Mesendoderm (in vitro differentiated cells): ENCODE results near the gene NPAS3.

Experiments used
- DNase-seq: peaks from one replicate; pipeline ENCODE4 v3.0.0; 2013
- H2AK5ac ChIP-seq: 2 replicates; pipeline ENCODE4 v1.6.1; 2013; ENCODE audit warnings: low read length, inconsistent platforms
- H2BK120ac ChIP-seq: 2 replicates; pipeline ENCODE4 v1.6.1; 2013; ENCODE audit warnings: low read depth, mild to moderate bottlenecking, low read length, moderate library complexity, mixed read lengths
- H2BK15ac ChIP-seq: replicated peaks from 2 replicates; pipeline ENCODE4 v1.6.1; 2013; ENCODE audit warnings: low read depth, mild to moderate bottlenecking, moderate library complexity
- H2BK5ac ChIP-seq: 2 replicates; pipeline ENCODE4 v1.6.1; 2013; ENCODE audit warnings: low read length, inconsistent platforms
- H3K18ac ChIP-seq: 2 replicates; pipeline ENCODE4 v1.6.1; 2013; ENCODE audit warnings: mild to moderate bottlenecking, low read length, mixed read lengths
- H3K23ac ChIP-seq: one replicate; pipeline ENCODE4 v1.6.1; 2013; ENCODE audit warnings: low read length
- H3K27ac ChIP-seq: 2 replicates; pipeline ENCODE4 v1.5.1; 2013; ENCODE audit warnings: low read depth, mild to moderate bottlenecking, inconsistent platforms, low read length, moderate library complexity
- H3K27me3 ChIP-seq: 2 replicates; pipeline ENCODE4 v1.6.1; 2013; ENCODE audit warnings: low read length, control low read depth, mild to moderate bottlenecking, inconsistent platforms; ENCODE audit not compliant: insufficient read depth, poor library complexity
- H3K36me3 ChIP-seq: 2 replicates; pipeline ENCODE4 v1.6.1; 2013; ENCODE audit warnings: low read length, inconsistent platforms; ENCODE audit not compliant: control insufficient read depth, insufficient read depth
- H3K4ac ChIP-seq: one replicate; pipeline ENCODE4 v1.6.1; 2013; ENCODE audit warnings: low read depth, mild to moderate bottlenecking, low read length, moderate library complexity
- H3K4me1 ChIP-seq: 2 replicates; pipeline ENCODE4 v1.6.1; 2013; ENCODE audit warnings: low read depth, low read length, inconsistent platforms; ENCODE audit not compliant: control insufficient read depth
- H3K4me2 ChIP-seq: 2 replicates; pipeline ENCODE4 v1.6.1; 2013; ENCODE audit warnings: low read length
- H3K4me3 ChIP-seq: 2 replicates; pipeline ENCODE4 v1.5.1; 2013; ENCODE audit warnings: mild to moderate bottlenecking, low read length
- H3K56ac ChIP-seq: one replicate; pipeline ENCODE4 v1.6.1; 2013; ENCODE audit warnings: low read length
- H3K79me1 ChIP-seq: 2 replicates; pipeline ENCODE4 v1.6.1; 2013; ENCODE audit warnings: low read length, inconsistent platforms
- H3K79me2 ChIP-seq: 2 replicates; pipeline ENCODE4 v1.6.1; 2013; ENCODE audit warnings: mild to moderate bottlenecking, low read length; ENCODE audit not compliant: control insufficient read depth, insufficient read depth
- H3K9ac ChIP-seq: 2 replicates; pipeline ENCODE4 v1.6.1; 2013; ENCODE audit warnings: low read length, inconsistent platforms
- H4K5ac ChIP-seq: one replicate; pipeline ENCODE4 v1.6.1; 2013; ENCODE audit warnings: low read length
- H4K8ac ChIP-seq: one replicate; pipeline ENCODE4 v1.6.1; 2013; ENCODE audit warnings: low read depth, mild to moderate bottlenecking, control low read depth, low read length, moderate library complexity
- WGBS: extraction: QIAGEN DNeasy Blood & Tissue Kit; methylation state at CpG from one replicate; pipeline ENCODE4 v1.1.7; 2013; ENCODE audit warnings: low lambda C conversion rate, missing lambda C conversion rate; ENCODE audit not compliant: insufficient coverage; ENCODE audit errors: extremely low coverage; 5-methylcytosine and 5-hydroxymethylcytosine counted together

Gene NPAS3

DNA sequence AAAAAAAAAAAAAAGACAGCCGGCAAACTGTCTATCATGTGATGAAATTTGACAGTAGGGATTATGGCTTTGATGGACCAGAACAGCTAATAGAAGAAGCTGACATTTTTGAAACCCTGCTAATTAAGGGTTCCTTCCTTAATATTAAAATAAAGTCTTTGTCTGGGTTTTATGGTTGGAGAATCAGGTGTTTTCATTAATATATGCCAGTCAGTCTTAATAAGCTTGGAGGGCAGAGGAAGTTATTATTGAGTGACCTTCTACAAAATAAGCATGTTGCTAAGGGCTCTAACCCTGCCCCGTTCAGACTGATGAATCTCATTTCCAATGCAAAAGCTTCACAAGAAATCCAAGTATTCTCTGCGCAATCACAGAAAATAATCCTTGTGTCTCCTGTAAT is 722.4 kb downstream of the NPAS3 start:
- Histone ChIP-seq H3K56ac (no peak overlapping the region), H3K9ac (no peak overlapping the region), H3K79me1 (no peaks in the 10 kb centered on the region), H3K4me1 (no peaks in the 10 kb centered on the region), H3K4ac (no peak overlapping the region), H2BK5ac (no peak overlapping the region), H3K23ac (no peak overlapping the region), H4K8ac (no peak overlapping the region), H2BK120ac (no peak overlapping the region), H2AK5ac (no peak overlapping the region), H3K27ac (no peak overlapping the region), H2BK15ac (no peak overlapping the region), H3K4me2 (no peak overlapping the region), H3K79me2 (no peaks in the 10 kb centered on the region), H3K36me3 (no peaks in the 10 kb centered on the region), H3K4me3 (no peak overlapping the region), H3K18ac (no peak overlapping the region), H3K27me3 (no peaks in the 10 kb centered on the region), H4K5ac (no peak overlapping the region)
- WGBS = no CpG with 5 or more reads among the region's 3 CpGs
- no peak for DNase-seq

GRCh38 chr14:33668066-33668465 is 729.4 kb downstream of the NPAS3 start:
- no peak overlapping the region for H2BK5ac ChIP-seq
- H3K9ac ChIP-seq = no peak overlapping the region
- H3K4me1 ChIP-seq = no peaks in the 10 kb centered on the region
- no peak overlapping the region for H3K27ac ChIP-seq
- no CpG with 5 or more reads among the region's 4 CpGs for whole genome bisulfite sequencing
- H3K4me2 ChIP-seq = no peak overlapping the region
- H3K79me2 ChIP-seq = no peaks in the 10 kb centered on the region
- no peak overlapping the region for H2BK120ac ChIP-seq
- no peak overlapping the region for H4K5ac ChIP-seq
- H3K79me1 ChIP-seq = no peaks in the 10 kb centered on the region
- H3K23ac ChIP-seq = no peak overlapping the region
- H2BK15ac ChIP-seq = no peak overlapping the region
- H3K36me3 ChIP-seq = no peaks in the 10 kb centered on the region
- no peaks in the 10 kb centered on the region for H3K27me3 ChIP-seq
- H4K8ac ChIP-seq = no peak overlapping the region
- no peak for DNase-seq
- no peak overlapping the region for H3K4me3 ChIP-seq
- no peak overlapping the region for H3K56ac ChIP-seq
- H3K4ac ChIP-seq = no peak overlapping the region
- H3K18ac ChIP-seq = no peak overlapping the region
- no peak overlapping the region for H2AK5ac ChIP-seq

GRCh38 chr14:33669111-33669510 is 730.4 kb downstream of the NPAS3 start:
- H3K27ac ChIP-seq = no peak overlapping the region
- no CpG with 5 or more reads among the region's 2 CpGs for WGBS

DNA sequence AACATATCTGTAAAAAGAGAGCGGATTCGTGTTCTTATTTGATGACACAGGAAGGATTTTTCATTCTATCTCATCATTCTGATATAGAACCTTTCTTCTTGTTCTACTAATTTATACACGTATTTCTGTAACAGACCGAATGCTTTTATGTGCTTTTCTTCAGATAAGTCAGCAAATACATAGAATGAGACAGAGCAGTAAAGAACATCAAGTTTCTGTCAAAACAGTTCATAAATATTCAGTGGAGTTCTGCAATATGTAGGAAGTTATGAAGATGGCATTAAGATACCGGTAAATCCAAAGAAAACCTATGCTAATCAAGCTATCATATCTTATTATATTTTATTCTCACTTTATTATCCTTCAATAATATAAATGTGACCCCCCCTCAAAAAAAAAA is 731.6 kb downstream of the NPAS3 start:
- Histone ChIP-seq H3K4me1 (no peaks in the 10 kb centered on the region), H4K8ac (no peak overlapping the region), H2AK5ac (no peak overlapping the region), H4K5ac (no peak overlapping the region), H2BK15ac (no peak overlapping the region), H3K4ac (no peak overlapping the region), H3K9ac (no peak overlapping the region), H3K4me2 (no peak overlapping the region), H3K79me1 (no peaks in the 10 kb centered on the region), H3K56ac (no peak overlapping the region), H3K4me3 (no peak overlapping the region), H2BK120ac (no peak overlapping the region), H2BK5ac (no peak overlapping the region), H3K18ac (no peak overlapping the region), H3K79me2 (no peaks in the 10 kb centered on the region), H3K27ac (no peak overlapping the region), H3K27me3 (no peaks in the 10 kb centered on the region), H3K36me3 (no peaks in the 10 kb centered on the region), H3K23ac (no peak overlapping the region)
- no CpG with 5 or more reads among the region's 5 CpGs for WGBS
- no peak for DNase-seq

More at GRCh38 chr14:33669111-33669510, 730.4 kb downstream of the NPAS3 start:
- Histone ChIP-seq H2AK5ac (no peak overlapping the region), H3K18ac (no peak overlapping the region), H3K79me1 (no peaks in the 10 kb centered on the region), H2BK15ac (no peak overlapping the region), H2BK120ac (no peak overlapping the region), H3K56ac (no peak overlapping the region), H3K4me2 (no peak overlapping the region), H3K23ac (no peak overlapping the region), H3K36me3 (no peaks in the 10 kb centered on the region), H3K9ac (no peak overlapping the region), H2BK5ac (no peak overlapping the region), H4K5ac (no peak overlapping the region), H3K4me3 (no peak overlapping the region), H3K4me1 (no peaks in the 10 kb centered on the region), H3K79me2 (no peaks in the 10 kb centered on the region), H3K27me3 (no peaks in the 10 kb centered on the region), H3K4ac (no peak overlapping the region), H4K8ac (no peak overlapping the region)
- no peak for DNase-seq

GRCh38 chr14:33671556-33671955 is 732.9 kb downstream of the NPAS3 start:
- Histone ChIP-seq H3K18ac (no peak overlapping the region), H3K4me2 (no peak overlapping the region), H3K79me2 (no peaks in the 10 kb centered on the region), H2BK5ac (no peak overlapping the region), H3K79me1 (no peaks in the 10 kb centered on the region), H3K23ac (no peak overlapping the region), H4K5ac (no peak overlapping the region), H3K4me1 (no peaks in the 10 kb centered on the region), H3K4me3 (no peak overlapping the region), H2BK120ac (no peak overlapping the region), H3K9ac (no peak overlapping the region), H2AK5ac (no peak overlapping the region), H3K4ac (no peak overlapping the region), H4K8ac (no peak overlapping the region), H3K27ac (no peak overlapping the region), H3K27me3 (no peaks in the 10 kb centered on the region), H3K56ac (no peak overlapping the region), H3K36me3 (no peaks in the 10 kb centered on the region), H2BK15ac (no peak overlapping the region)
- no peak for DNase-seq
- WGBS = no CpG with 5 or more reads among the region's 1 CpG

DNA sequence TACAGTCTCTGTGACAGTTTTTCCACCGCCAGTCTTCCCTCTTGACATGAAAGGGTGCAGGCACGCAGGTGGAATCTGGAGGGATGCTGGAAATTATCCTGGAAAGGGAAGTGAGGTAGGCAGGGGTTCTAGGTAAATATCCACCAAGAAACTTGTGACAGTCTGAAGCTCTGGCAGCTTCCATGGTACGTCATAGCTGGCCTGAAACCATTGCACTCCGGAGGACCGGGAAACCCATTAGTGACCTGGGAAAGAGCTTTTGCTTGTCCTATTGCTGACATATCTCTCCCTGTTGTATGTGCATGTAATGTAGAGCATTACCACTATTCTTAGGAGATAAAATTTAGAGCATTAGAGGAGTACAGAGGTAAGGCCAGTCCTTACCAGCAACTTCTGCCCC is 736.2 kb downstream of the NPAS3 start:
- no peak overlapping the region for H3K4me3 ChIP-seq
- H3K36me3 ChIP-seq = no peaks in the 10 kb centered on the region
- H3K18ac ChIP-seq = no peak overlapping the region
- H3K79me1 ChIP-seq = no peaks in the 10 kb centered on the region
- H2BK15ac ChIP-seq = no peak overlapping the region
- no peak overlapping the region for H2BK120ac ChIP-seq
- H3K9ac ChIP-seq = no peak overlapping the region
- no peak overlapping the region for H4K8ac ChIP-seq
- H4K5ac ChIP-seq = no peak overlapping the region
- H3K79me2 ChIP-seq = no peaks in the 10 kb centered on the region
- no CpG with 5 or more reads among the region's 5 CpGs for WGBS
- no peaks in the 10 kb centered on the region for H3K4me1 ChIP-seq
- no peak overlapping the region for H2AK5ac ChIP-seq
- no peaks in the 10 kb centered on the region for H3K27me3 ChIP-seq
- no peak overlapping the region for H3K4me2 ChIP-seq
- no peak for DNase-seq
- H3K27ac ChIP-seq = no peak overlapping the region
- H3K23ac ChIP-seq = no peak overlapping the region
- no peak overlapping the region for H3K4ac ChIP-seq
- H3K56ac ChIP-seq = no peak overlapping the region
- H2BK5ac ChIP-seq = no peak overlapping the region
